HG03097 (cell line): ENCODE measurements around the gene SPINK5.

Experiments
- ATAC-seq: cut with Tn5 transposase; IDR thresholded peaks from one replicate; pipeline ENCODE4 v1.9.1; 2021; ENCODE audit not compliant: unreplicated experiment, low FRiP score

SPINK5 gene

DNA sequence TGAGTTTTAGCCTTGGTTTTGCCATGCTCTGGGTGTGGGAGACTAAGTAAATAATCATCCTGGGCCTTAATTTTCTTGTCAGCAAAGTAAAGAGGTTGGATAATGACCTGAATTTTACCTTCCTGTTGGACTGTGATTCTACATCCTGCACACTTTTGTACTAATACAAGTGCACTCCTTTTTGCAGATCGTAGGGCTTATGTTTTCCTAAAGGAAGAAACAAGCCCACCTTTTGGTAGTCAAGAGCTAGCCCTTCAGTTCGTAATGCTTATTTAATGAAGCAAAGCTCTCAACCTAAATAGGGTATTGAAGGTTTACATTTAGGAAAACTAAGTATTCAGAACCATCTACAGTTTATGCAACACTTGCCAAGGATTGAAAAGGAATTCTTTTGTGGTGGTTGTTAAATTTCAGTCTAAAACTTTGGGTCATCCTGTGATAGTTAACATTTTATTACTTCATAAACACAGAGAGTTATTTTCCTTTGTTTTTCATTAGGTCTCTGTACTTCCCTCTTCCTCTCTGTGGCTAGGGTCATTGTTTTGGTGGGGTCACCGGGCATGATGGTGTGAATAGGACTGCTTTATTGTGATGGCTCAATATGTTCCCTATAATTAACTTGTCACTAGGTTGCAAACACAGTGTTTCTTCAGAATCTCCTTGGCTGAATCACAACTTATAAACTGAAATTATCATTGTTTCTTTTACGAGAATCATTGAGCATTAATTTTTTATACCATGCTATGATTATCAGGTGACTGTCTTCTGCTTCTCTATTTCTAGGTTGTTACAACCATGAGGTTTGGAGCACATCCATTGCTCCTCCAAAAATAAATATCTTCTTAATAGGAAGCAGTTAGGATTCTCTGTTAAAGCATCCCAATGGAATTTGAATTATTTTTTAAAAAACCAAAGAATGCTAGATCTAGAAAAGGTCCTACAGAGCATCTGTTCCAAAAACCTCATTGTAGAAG, 28.5 kb downstream of the SPINK5 start:
- ATAC-seq = no peak

GRCh38 chr5:148094336-148094735, 30.6 kb downstream of the SPINK5 start:
- no peak for ATAC-seq

DNA sequence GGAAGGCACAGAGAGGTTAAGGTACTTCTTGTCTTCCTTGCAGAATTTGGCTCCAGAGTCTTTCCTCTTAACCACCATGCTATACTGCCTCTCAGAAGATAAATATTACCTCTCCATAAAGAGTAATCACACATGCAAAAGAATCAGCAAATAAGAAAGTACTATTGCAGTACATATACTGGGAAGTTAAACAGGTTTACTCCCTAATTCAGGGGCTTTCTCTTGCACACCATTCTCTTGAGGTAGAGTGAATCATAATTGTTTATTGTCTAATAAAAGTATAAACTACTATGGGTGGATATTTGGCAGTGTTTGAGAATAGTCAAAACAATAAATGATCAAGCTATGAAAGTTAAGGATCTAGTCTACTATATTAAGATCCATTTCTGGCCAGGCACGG, 40.4 kb downstream of the SPINK5 start:
- no peak for ATAC-seq

GRCh38 chr5:148107608-148108007, 43.8 kb downstream of the SPINK5 start:
- ATAC-seq = no peak

- ATAC-seq = no peak
These were observed 49.5 kb downstream of the SPINK5 start for GRCh38 chr5:148113243-148113642.

- ATAC-seq = no peak
These were observed 56.5 kb downstream of the SPINK5 start for GRCh38 chr5:148120317-148120716.

- ATAC-seq = no peak
These were observed 61.9 kb downstream of the SPINK5 start for GRCh38 chr5:148125641-148126040.

DNA sequence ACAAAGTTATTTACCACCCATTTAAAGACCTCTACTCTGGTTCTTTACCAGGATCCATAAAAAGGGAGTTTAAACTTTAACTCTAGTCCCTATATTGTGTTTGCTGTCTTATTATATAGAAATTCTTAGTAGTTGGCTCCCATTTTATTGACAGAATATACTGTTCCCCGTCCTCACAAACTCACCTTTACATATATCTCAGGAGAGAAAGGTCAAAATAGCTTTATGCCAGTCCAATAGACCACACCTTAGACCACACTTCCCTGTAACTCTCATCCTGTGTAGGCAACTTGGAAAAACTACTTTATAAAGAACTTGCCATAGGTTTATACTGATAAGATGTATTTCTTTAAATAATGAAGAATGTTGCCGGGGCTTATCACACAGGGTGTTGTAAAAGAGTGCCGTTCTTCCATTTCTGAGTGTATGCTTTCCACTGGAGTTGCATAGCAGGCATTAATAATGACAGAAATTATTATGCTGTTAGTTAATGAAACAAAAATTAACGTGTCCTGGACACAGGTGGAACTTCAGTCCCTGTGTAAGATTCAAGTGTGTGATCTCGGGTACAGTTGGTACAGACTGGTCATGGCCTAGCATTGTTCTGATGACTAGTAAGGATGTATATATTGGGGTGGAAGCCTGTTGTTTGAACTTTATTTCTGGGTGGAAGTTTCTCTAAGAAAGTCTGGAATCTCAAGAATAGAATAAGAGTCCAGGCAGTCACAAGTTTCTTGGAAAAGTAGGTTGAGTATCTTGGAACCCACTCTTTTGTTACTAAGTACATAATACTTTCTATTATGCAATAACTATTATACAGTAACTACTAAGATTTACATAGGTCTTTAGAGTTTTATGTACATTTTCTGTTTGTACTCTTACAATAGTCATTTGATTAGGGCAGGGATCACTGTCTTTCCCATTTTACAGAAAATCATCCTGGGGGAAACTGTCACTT, 71.6 kb downstream of the SPINK5 start:
- no peak for ATAC-seq

DNA sequence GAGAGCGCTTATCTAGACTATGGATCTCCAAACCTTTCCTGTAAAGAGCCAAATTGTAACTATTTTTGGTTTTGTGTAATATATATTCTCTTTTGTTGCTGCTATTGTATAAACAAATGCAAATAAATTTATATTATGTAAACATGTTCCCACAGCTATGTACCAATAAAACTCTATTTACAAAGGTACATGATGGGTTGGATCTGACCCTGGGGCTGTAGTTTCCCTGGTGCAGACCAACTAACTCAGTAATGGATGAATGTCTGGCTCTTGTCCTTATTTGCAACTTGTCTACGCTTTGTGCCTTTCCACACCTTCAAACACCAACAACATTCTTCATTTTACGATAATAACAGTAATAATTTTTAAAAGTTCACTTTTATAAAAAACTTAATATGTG, 77.1 kb downstream of the SPINK5 start:
- no peak for ATAC-seq

DNA sequence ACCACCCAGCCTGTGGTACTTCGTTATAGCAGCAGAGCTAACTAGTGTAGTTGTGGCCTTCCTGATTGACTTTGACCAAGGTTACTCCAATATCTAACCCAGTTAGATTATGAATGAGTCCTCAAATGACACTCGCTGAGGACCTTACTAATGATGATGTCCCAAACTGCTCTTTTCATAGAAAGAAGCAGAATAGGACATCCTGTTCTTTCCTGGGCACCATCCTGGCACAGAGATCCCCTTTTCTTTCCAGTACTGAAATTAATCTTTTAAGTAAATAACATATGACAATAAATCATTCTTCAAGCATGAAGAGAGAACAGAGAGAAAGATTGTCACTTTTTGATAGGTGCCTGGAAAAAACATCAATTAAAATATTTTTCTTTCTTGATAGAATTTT, 77.9 kb downstream of the SPINK5 start:
- ATAC-seq = no peak

DNA sequence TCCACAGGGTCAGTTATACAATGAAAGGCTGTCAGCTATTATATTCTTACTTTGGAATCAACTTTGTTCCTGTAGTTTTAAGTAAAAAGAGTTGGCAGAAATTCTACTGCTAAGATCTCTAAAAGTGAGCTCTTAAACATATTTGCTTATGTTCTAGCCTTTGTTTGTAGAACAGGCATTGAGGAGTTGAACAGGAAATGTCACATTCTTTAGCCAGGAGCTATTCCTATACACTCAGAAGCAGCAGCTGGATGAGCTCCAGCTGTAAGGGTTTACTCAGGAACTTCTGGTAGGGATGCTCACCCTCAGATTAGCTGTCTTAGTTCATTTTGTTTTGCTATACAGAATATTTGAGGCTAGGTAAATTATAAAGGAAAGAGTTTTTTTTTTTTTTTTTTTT, 82.1 kb downstream of the SPINK5 start:
- no peak for ATAC-seq

GRCh38 chr5:148146487-148146886, 82.7 kb downstream of the SPINK5 start:
- no peak for ATAC-seq

GRCh38 chr5:148147415-148147814, 83.6 kb downstream of the SPINK5 start:
- no peak for ATAC-seq

- ATAC-seq = no peak
These were observed 88.1 kb downstream of the SPINK5 start for GRCh38 chr5:148151872-148152271.

DNA sequence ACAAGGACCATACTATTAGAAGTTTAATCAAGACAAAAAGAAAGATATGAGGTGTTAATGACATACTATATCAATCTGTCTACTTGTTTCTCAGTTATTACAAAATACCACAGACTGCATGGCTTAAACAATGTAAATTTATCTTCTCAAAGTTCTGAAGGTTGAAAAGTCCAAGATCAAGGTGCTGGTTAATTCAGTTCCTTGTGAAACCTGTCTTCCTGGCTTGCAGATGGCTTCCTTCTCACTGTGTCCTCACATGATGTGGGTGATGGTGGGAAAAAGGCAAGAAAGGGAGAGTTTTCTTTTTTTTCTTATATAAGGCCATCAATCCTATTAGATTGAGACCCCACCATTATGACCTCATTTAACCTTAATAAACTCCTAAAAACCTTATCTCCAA, 89.0 kb downstream of the SPINK5 start:
- ATAC-seq = no peak

DNA sequence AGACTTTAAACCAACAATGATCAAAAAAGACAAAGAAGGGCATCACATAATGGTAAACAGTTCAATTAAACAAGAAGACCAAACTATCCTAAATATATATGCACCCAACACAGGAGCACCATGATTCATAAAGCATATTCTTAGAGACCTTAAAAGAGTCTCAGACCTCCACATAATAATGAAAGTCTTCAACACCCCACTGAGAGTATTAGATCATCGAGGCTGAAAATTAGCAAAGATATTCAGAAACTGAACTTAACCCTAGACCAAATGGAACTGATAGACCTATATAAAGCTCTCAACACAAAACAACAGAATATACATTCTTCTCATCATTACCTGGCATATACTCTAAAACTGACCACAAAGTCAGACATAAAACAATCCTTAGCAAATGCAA, 92.8 kb downstream of the SPINK5 start:
- no peak for ATAC-seq

GRCh38 chr5:148162038-148162437, 98.3 kb downstream of the SPINK5 start:
- ATAC-seq = no peak

DNA sequence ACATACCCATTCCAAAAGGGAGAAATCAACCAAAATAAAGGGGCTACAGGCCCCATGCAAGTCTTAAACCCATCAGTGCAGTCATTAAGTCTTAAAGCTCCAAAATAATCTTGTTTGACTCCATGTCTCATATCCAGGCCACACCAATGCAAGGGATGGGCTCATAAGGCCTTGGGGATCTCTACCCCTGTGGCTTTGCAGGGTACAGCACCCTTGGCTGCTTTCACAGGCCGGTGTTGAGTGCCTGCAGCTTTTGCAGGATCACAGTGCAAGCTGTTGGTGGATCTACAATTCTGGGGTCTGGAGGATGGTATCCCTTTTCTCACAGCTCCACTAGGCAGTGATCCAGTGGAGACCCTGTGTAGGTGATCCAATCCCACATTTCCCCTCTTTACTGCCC, 99.6 kb downstream of the SPINK5 start:
- no peak for ATAC-seq

DNA sequence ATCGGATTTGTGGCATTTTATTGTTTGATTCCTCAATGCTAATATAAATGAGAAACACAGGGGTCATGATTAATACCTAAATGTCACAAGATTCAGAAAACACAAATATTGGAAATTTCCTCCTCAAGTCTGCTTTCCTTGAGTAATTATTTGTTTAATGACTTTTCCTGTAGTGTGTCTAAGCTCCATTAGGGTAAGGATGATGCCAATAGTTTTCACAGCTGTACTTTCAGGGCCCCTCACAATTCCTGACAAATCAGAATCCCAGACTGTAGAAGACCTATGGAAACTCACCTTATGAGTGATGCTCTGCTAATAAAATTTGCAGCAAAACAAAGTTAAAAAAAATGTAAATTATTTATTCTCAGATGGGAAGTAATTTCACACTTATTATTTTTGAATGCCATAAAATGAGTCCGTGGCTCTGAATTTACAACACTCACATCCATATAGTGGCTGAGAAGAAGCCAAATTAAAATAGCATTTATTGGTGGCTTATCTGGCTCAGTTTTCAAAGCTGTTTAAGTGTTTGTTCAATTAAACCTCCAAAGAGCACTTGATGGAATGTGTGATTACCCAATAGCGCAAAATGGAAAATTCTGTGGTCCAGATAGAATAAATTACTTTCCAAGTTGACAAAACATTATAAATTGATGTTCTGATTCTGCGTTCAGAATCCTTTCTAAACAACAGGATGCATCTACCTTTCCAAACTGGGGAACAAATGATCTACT, 102.9 kb downstream of the SPINK5 start:
- ATAC-seq = no peak

- ATAC-seq = no peak
These were observed 104.5 kb downstream of the SPINK5 start, which contains the start of gene SPINK14 for GRCh38 chr5:148168246-148168645. SPINK14 (plus strand) TSS chr5:148168546; CDS start chr5:148169733, 1,187 bp downstream.

GRCh38 chr5:148172377-148172776, 108.6 kb downstream of the SPINK5 start:
- no peak for ATAC-seq
